Ishikawa (cell line): ENCODE measurements around the gene DYNC1H1.

ENCODE experiments used
- CEBPB ChIP-seq: IDR thresholded peaks from 2 replicates; pipeline ENCODE4 v1.6.1; 2012
- CREB1 ChIP-seq: IDR thresholded peaks from 2 replicates; pipeline ENCODE4 v1.6.1; 2012; ENCODE audit warnings: low read depth
- EGR1 ChIP-seq: IDR thresholded peaks from 2 replicates; pipeline ENCODE4 v1.6.1; 2012
- EP300 ChIP-seq: IDR thresholded peaks from 2 replicates; pipeline ENCODE4 v1.6.1; 2012; ENCODE audit warnings: borderline replicate concordance
- FOXM1 ChIP-seq: IDR thresholded peaks from 2 replicates; pipeline ENCODE4 v1.6.1; 2012; ENCODE audit warnings: low read depth, borderline replicate concordance
- NFIC ChIP-seq: IDR thresholded peaks from 2 replicates; pipeline ENCODE4 v1.6.1; 2012
- RAD21 ChIP-seq: IDR thresholded peaks from 2 replicates; pipeline ENCODE4 v1.6.1; 2012; ENCODE audit warnings: low read depth
- TAF1 ChIP-seq: IDR thresholded peaks from 2 replicates; pipeline ENCODE4 v1.6.1; 2012; ENCODE audit warnings: low read depth, mild to moderate bottlenecking
- TCF12 ChIP-seq: IDR thresholded peaks from 2 replicates; pipeline ENCODE4 v1.6.1; 2012; ENCODE audit warnings: low read depth
- TEAD4 ChIP-seq: IDR thresholded peaks from 2 replicates; pipeline ENCODE4 v1.6.1; 2012
- USF1 ChIP-seq: IDR thresholded peaks from 2 replicates; pipeline ENCODE4 v1.6.1; 2012
- YY1 ChIP-seq: IDR thresholded peaks from 2 replicates; pipeline ENCODE4 v1.6.1; 2012; ENCODE audit warnings: low read depth
- ZBTB7A ChIP-seq: IDR thresholded peaks from 2 replicates; pipeline ENCODE4 v1.6.1; 2012; ENCODE audit warnings: low read depth
- TF ChIP-seq, protein P1 (sequence below): IDR thresholded peaks from 2 replicates; pipeline ENCODE4 v1.6.1; 2012
- TF ChIP-seq, protein P2 (sequence below): IDR thresholded peaks from 2 replicates; pipeline ENCODE4 v1.6.1; 2012; ENCODE audit warnings: low read depth, mild to moderate bottlenecking

Gene DYNC1H1

GRCh38 chr14:102016420-102017090 lies 52.2 kb downstream of the DYNC1H1 start:
- TF ChIP-seq TEAD4 (no peak), CREB1 (no peak), CEBPB (no peak), EGR1 (no peak), EP300 (no peak), YY1 (no peak), ZBTB7A (no peak), TCF12 (no peak), USF1 (no peak), RAD21 (no peak), FOXM1 (no peak)
- TF ChIP-seq, protein P1, sequence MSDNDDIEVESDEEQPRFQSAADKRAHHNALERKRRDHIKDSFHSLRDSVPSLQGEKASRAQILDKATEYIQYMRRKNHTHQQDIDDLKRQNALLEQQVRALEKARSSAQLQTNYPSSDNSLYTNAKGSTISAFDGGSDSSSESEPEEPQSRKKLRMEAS, result no peak
- TF ChIP-seq, protein P2, sequence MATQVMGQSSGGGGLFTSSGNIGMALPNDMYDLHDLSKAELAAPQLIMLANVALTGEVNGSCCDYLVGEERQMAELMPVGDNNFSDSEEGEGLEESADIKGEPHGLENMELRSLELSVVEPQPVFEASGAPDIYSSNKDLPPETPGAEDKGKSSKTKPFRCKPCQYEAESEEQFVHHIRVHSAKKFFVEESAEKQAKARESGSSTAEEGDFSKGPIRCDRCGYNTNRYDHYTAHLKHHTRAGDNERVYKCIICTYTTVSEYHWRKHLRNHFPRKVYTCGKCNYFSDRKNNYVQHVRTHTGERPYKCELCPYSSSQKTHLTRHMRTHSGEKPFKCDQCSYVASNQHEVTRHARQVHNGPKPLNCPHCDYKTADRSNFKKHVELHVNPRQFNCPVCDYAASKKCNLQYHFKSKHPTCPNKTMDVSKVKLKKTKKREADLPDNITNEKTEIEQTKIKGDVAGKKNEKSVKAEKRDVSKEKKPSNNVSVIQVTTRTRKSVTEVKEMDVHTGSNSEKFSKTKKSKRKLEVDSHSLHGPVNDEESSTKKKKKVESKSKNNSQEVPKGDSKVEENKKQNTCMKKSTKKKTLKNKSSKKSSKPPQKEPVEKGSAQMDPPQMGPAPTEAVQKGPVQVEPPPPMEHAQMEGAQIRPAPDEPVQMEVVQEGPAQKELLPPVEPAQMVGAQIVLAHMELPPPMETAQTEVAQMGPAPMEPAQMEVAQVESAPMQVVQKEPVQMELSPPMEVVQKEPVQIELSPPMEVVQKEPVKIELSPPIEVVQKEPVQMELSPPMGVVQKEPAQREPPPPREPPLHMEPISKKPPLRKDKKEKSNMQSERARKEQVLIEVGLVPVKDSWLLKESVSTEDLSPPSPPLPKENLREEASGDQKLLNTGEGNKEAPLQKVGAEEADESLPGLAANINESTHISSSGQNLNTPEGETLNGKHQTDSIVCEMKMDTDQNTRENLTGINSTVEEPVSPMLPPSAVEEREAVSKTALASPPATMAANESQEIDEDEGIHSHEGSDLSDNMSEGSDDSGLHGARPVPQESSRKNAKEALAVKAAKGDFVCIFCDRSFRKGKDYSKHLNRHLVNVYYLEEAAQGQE, result no peak

- TF ChIP-seq TAF1 (no peak), EP300 (no peak), RAD21 (no peak), FOXM1 (no peak), CREB1 (no peak), CEBPB (no peak), ZBTB7A (no peak), USF1 (no peak)
Observed at GRCh38 chr14:102018251-102018650, 53.9 kb downstream of the DYNC1H1 start.

GRCh38 chr14:102019006-102019540 lies 54.7 kb downstream of the DYNC1H1 start:
- no peak for TF ChIP-seq ZBTB7A
- no peak for TF ChIP-seq CREB1
- no peak for TF ChIP-seq CEBPB
- no peak for TF ChIP-seq TEAD4
- TF ChIP-seq EP300, result no peak
- TF ChIP-seq, protein P1, result no peak
- TF ChIP-seq TAF1, result no peak
- TF ChIP-seq NFIC, result no peak
- TF ChIP-seq RAD21, result no peak
- TF ChIP-seq USF1, result no peak
- TF ChIP-seq EGR1, result no peak
- TF ChIP-seq TCF12, result no peak
- TF ChIP-seq FOXM1, result no peak

GRCh38 chr14:102020058-102020971 lies 55.9 kb downstream of the DYNC1H1 start:
- TF ChIP-seq, protein P1, result no peak
- TF ChIP-seq, protein P2, result no peak
- TF ChIP-seq USF1, result no peak
- no peak for TF ChIP-seq TEAD4
- no peak for TF ChIP-seq ZBTB7A
- TF ChIP-seq YY1, result no peak
- no peak for TF ChIP-seq CREB1
- no peak for TF ChIP-seq NFIC
- TF ChIP-seq TCF12, result no peak
- no peak for TF ChIP-seq EGR1
- no peak for TF ChIP-seq EP300
- no peak for TF ChIP-seq RAD21
- no peak for TF ChIP-seq CEBPB
- TF ChIP-seq FOXM1, result no peak
